Activated B cell treated with CpG ODN at 0.5 μM for 24 hours (primary cell): ENCODE data around the gene RAB11FIP3. TPM values are rescaled to one million over a fixed set of nuclear protein-coding genes. Genes with fewer than 3 reads are reported as not detected.
"Not testable (repeated sequence)": the region's sequence is repeated elsewhere in the genome, so short reads cannot be mapped to it uniquely, and the experiment has no call there.

Experiments
- ATAC-seq: fragments of 200-7000 bp; cut with Tn5 transposase; one replicate; pipeline ENCODE4 v1.10.0; 2021; ENCODE audit warnings: low read depth, mild to moderate bottlenecking, moderate library complexity
- CTCF ChIA-PET: fragments of 350-600 bp; sonication (Branson Sonifier 250); formaldehyde crosslinking; loops from one replicate; lab custom pipeline; 2021; ENCODE audit warnings: antibody characterized with exemption; lab: Charles Lee
- POLR2A ChIA-PET: fragments of 350-600 bp; sonication (Branson Sonifier 250); formaldehyde crosslinking; loops from one replicate; lab custom pipeline; 2021; ENCODE audit warnings: antibody characterized with exemption; lab: Charles Lee
- DNase-seq: peaks from one replicate; pipeline ENCODE4 v3.0.0; 2022
- H3K27ac Mint-ChIP-seq: one replicate; pipeline ENCODE4 v1.8.0; 2020; ENCODE audit warnings: mixed read lengths
- H3K27me3 Mint-ChIP-seq: one replicate; pipeline ENCODE4 v1.8.0; 2021; ENCODE audit warnings: mixed read lengths
- H3K36me3 Mint-ChIP-seq: one replicate; pipeline ENCODE4 v1.8.0; 2021; ENCODE audit warnings: low read depth, mixed read lengths
- H3K4me1 Mint-ChIP-seq: one replicate; pipeline ENCODE4 v1.8.0; 2021; ENCODE audit warnings: mixed read lengths
- H3K4me3 Mint-ChIP-seq: one replicate; pipeline ENCODE4 v1.8.0; 2020; ENCODE audit warnings: mild to moderate bottlenecking, mixed read lengths
- H3K9me3 Mint-ChIP-seq: one replicate; pipeline ENCODE4 v1.8.0; 2020; ENCODE audit warnings: mixed read lengths
- intact Hi-C: fragments of 100-400 bp; cut with micrococcal nuclease; formaldehyde crosslinking; loops from one replicate; pipeline ENCODE4 v1.15.1; 2024
- total RNA-seq: library from RNA; stranded (reverse); gene quantifications from 2 replicates; pipeline ENCODE4 v1.2.3, GENCODE V29; 2022
- TF ChIP-seq, protein P1 (sequence below): fragments of 200-600 bp; IDR thresholded peaks from one replicate; pipeline ENCODE4 v1.8.0; 2022; ENCODE audit warnings: antibody characterized with exemption, mild to moderate bottlenecking

RAB11FIP3 gene, protein sequence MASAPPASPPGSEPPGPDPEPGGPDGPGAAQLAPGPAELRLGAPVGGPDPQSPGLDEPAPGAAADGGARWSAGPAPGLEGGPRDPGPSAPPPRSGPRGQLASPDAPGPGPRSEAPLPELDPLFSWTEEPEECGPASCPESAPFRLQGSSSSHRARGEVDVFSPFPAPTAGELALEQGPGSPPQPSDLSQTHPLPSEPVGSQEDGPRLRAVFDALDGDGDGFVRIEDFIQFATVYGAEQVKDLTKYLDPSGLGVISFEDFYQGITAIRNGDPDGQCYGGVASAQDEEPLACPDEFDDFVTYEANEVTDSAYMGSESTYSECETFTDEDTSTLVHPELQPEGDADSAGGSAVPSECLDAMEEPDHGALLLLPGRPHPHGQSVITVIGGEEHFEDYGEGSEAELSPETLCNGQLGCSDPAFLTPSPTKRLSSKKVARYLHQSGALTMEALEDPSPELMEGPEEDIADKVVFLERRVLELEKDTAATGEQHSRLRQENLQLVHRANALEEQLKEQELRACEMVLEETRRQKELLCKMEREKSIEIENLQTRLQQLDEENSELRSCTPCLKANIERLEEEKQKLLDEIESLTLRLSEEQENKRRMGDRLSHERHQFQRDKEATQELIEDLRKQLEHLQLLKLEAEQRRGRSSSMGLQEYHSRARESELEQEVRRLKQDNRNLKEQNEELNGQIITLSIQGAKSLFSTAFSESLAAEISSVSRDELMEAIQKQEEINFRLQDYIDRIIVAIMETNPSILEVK
- 32.2 and 35.4 TPM in 2 replicates for total RNA-seq

GRCh38 chr16:425082-425718 is at the start of gene RAB11FIP3:
Gene RAB11FIP3, plus strand, starts transcription at chr16:425649. Its CDS starts 358 bp downstream, at chr16:426007.
- DNase-seq (peak; percentile 93), ATAC-seq (peak; percentile 92)
- Mint-ChIP-seq H3K27ac (peak within 1 kb of the TSS; percentile 82), H3K4me3 (peak within 1 kb of the TSS; percentile 89), H3K4me1 (peaks cover 30% of the 10 kb centered on the region), H3K27me3 (no peaks in the 10 kb centered on the region), H3K36me3 (peaks cover 8% of the 10 kb centered on the region), H3K9me3 (no peaks in the 10 kb centered on the region)
- POLR2A ChIA-PET, result interaction anchor here (0.7 to 2.1 kb wide), 4 partner anchors 23 to 72 kb away, joined by 3 to 10 read pairs (median 4); partner anchors contain the start of genes AXIN1 and DECR2
- intact Hi-C loops, result loop anchor here (1.0 kb wide), 4 partner anchors 23 to 102 kb away; partner anchors contain the start of genes AXIN1 and CAPN15
- TF ChIP-seq, protein P1, sequence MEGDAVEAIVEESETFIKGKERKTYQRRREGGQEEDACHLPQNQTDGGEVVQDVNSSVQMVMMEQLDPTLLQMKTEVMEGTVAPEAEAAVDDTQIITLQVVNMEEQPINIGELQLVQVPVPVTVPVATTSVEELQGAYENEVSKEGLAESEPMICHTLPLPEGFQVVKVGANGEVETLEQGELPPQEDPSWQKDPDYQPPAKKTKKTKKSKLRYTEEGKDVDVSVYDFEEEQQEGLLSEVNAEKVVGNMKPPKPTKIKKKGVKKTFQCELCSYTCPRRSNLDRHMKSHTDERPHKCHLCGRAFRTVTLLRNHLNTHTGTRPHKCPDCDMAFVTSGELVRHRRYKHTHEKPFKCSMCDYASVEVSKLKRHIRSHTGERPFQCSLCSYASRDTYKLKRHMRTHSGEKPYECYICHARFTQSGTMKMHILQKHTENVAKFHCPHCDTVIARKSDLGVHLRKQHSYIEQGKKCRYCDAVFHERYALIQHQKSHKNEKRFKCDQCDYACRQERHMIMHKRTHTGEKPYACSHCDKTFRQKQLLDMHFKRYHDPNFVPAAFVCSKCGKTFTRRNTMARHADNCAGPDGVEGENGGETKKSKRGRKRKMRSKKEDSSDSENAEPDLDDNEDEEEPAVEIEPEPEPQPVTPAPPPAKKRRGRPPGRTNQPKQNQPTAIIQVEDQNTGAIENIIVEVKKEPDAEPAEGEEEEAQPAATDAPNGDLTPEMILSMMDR, result no peak
- CTCF ChIA-PET, result interaction anchor here (2.2 kb wide), 1 partner anchor 24 kb away, joined by 7 read pairs; the partner anchor contains the start of gene DECR2

DNA sequence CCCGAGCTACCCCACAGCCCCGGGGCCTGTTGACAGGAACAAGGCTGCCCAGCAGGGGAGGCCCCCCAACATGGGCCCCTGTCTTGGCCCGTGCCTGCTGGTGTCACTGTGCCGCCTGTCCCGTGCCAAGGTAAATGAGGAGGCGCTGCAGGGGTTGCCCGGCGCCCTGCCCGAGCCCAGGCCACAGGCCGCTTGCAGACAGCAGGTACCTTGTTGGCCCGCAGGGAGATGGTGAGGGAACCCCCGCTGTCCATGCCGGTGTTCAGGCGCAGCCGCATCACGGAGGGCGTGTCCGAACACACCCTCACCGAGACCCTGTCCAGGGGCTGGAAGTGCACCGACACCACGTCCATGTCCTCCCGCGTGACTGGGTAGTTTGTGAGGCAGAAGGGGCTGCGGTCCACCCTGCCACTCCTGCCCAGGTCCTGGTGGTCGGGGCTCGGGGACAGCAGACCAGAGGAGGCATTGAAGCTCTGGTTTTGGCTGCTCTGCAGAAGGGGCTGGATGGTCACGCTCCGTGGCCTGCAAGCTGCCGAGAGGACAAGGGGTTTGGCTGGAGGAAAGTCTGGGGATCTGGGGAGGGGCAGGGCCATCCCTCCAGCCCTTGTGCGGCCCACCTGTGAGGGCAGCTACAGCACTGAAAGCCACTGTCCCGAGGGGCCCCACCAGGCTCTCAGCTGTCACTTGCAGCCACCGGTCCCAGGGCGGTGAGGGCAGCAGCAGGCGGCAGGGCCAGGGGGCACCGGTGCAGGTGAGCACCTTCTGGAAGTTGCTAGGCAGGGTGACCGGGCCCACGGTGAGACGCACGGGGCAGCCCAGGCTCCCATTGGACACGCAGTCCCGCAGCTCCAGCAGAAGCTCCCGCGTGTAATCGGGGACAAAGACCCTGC is 49.3 kb upstream of the RAB11FIP3 start:
- ChIA-PET POLR2A (no interaction called here), CTCF (no interaction called here)
- Mint-ChIP-seq H3K27ac (no peak overlapping the region), H3K4me3 (no peak overlapping the region), H3K36me3 (peaks cover 18% of the 10 kb centered on the region), H3K4me1 (peaks cover 12% of the 10 kb centered on the region), H3K27me3 (no peaks in the 10 kb centered on the region), H3K9me3 (no peaks in the 10 kb centered on the region)
- TF ChIP-seq, protein P1, result no peak
- intact Hi-C loops, result no loop called here
- no peak for ATAC-seq
- no peak for DNase-seq

DNA sequence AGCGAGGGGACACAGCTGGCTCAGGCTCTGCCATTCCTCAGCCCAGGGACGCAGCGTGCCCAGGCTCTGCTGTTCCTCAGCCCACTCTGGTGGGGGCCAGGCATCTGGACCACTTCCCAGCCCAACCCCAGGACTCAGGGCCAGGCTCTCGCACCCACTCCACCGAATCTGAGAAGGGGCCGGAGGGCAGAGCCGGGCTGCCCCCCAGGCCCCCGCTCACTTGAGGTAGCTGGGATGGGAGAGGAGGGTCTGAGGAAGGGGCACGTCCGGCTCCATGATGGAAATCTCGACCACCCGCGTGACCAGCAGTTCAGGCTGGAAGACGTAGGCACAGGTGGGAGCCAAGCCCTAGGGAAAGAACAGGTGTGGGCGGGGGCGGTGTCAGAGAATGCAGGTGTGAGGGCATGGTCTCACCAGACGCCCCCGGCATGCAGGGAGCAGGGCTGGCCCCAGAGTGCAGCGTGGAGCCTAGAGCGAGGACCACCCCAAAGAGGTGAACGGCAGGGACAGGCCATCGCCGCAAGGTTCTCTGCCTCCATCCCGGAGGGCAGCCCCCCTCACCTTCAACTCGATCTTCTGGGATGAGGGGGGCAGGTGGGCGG is 48.5 kb upstream of the RAB11FIP3 start:
- Mint-ChIP-seq H3K9me3 (no peaks in the 10 kb centered on the region), H3K27me3 (no peaks in the 10 kb centered on the region), H3K4me3 (no peak overlapping the region), H3K27ac (no peak overlapping the region), H3K4me1 (peaks cover 9% of the 10 kb centered on the region), H3K36me3 (peaks cover 15% of the 10 kb centered on the region)
- TF ChIP-seq, protein P1, result no peak
- intact Hi-C loops, result no loop called here
- no peak for ATAC-seq
- ChIA-PET CTCF (no interaction called here), POLR2A (no interaction called here)
- no peak for DNase-seq

GRCh38 chr16:377419-377951 is 48.0 kb upstream of the RAB11FIP3 start:
- H3K4me1 Mint-ChIP-seq, result peaks cover 11% of the 10 kb centered on the region
- H3K27me3 Mint-ChIP-seq, result no peaks in the 10 kb centered on the region
- TF ChIP-seq, protein P1, result no peak
- ChIA-PET POLR2A (no interaction called here), CTCF (no interaction called here)
- H3K4me3 Mint-ChIP-seq, result no peak overlapping the region
- ATAC-seq, result no peak
- no peaks in the 10 kb centered on the region for H3K9me3 Mint-ChIP-seq
- no peak overlapping the region for H3K27ac Mint-ChIP-seq
- DNase-seq, result no peak
- intact Hi-C loops, result no loop called here
- H3K36me3 Mint-ChIP-seq, result peaks cover 12% of the 10 kb centered on the region

- POLR2A ChIA-PET, H3K4me3 Mint-ChIP-seq, H3K27ac Mint-ChIP-seq, H3K27me3 Mint-ChIP-seq, ATAC-seq, intact Hi-C loops, H3K9me3 Mint-ChIP-seq, CTCF ChIA-PET, DNase-seq, H3K36me3 Mint-ChIP-seq: not testable (repeated sequence)
- peaks cover 19% of the 10 kb centered on the region for H3K4me1 Mint-ChIP-seq
Observed at GRCh38 chr16:378113-378820, 47.2 kb upstream of the RAB11FIP3 start.
